CD4-positive, alpha-beta T cell (primary cell): ENCODE data around the gene BOD1. TPM values are rescaled to one million over a fixed set of nuclear protein-coding genes. Genes with fewer than 3 reads are reported as not detected.

Source experiments
- ATAC-seq: fragments of 200-7000 bp; cut with Tn5 transposase; one replicate; pipeline ENCODE4 v1.10.0; 2022; ENCODE audit warnings: mild to moderate bottlenecking; ENCODE audit not compliant: poor library complexity
- CTCF ChIA-PET: fragments of 350-600 bp; sonication (Branson Sonifier 250); formaldehyde crosslinking; loops from one replicate; lab custom pipeline; 2021; ENCODE audit warnings: antibody characterized with exemption, inconsistent platforms; lab: Charles Lee
- POLR2A ChIA-PET: fragments of 350-600 bp; sonication (Branson Sonifier 250); formaldehyde crosslinking; loops from one replicate; lab custom pipeline; 2021; ENCODE audit warnings: antibody characterized with exemption, inconsistent platforms; lab: Charles Lee
- DNase-seq, 14 experiments: peaks; one replicate each; pipeline ENCODE4 v3.0.0-alpha.2; 2013 to 2020; ENCODE audit warnings: mixed read lengths in 2 of 14
- H3K27ac ChIP-seq, 2 donors: one replicate each; pipeline versions ENCODE4 v1.5.1 to v1.7.0; 2013; ENCODE audit warnings: low read length in 2 of 2, low read depth in 1 of 2, mild to moderate bottlenecking in 1 of 2
- H3K27me3 ChIP-seq, 2 experiments: 1 replicate in 1 of 2; 2 replicates in 1 of 2; pipeline versions ENCODE4 v1.6.1 to v1.7.0; 2013; ENCODE audit warnings: low read length in 2 of 2, control low read depth in 1 of 2, mild to moderate bottlenecking in 1 of 2, moderate library complexity in 1 of 2; ENCODE audit not compliant: insufficient read depth in 2 of 2, control insufficient read depth in 1 of 2
- H3K36me3 ChIP-seq: one replicate; pipeline ENCODE4 v1.6.1; 2013; ENCODE audit warnings: low read length, control low read depth; ENCODE audit not compliant: insufficient read depth
- H3K4me1 ChIP-seq: one replicate; pipeline ENCODE4 v1.6.1; 2013; ENCODE audit warnings: low read length, control low read depth; ENCODE audit not compliant: insufficient read depth
- H3K4me3 ChIP-seq: one replicate; pipeline ENCODE4 v1.5.1; 2013; ENCODE audit warnings: mild to moderate bottlenecking, low read length, moderate library complexity
- H3K9me3 ChIP-seq, 2 experiments: 1 replicate in 1 of 2; 2 replicates in 1 of 2; pipeline versions ENCODE4 v1.6.1 to v1.7.0; 2013; ENCODE audit warnings: low read length in 2 of 2, mild to moderate bottlenecking in 2 of 2, control low read depth in 1 of 2, moderate library complexity in 1 of 2; ENCODE audit not compliant: control insufficient read depth in 1 of 2, insufficient read depth in 1 of 2
- H3K27ac Mint-ChIP-seq: one replicate; pipeline ENCODE4 v1.8.0; 2020; ENCODE audit warnings: mixed read lengths
- H3K27me3 Mint-ChIP-seq: one replicate; pipeline ENCODE4 v1.8.0; 2021; ENCODE audit warnings: mixed read lengths
- H3K36me3 Mint-ChIP-seq: one replicate; pipeline ENCODE4 v1.8.0; 2021; ENCODE audit warnings: low read depth, mixed read lengths
- H3K4me1 Mint-ChIP-seq: one replicate; pipeline ENCODE4 v1.8.0; 2021; ENCODE audit warnings: low read depth, mixed read lengths
- H3K4me3 Mint-ChIP-seq: one replicate; pipeline ENCODE4 v1.8.0; 2020; ENCODE audit warnings: mild to moderate bottlenecking, mixed read lengths
- H3K9me3 Mint-ChIP-seq: one replicate; pipeline ENCODE4 v1.8.0; 2020; ENCODE audit warnings: mixed read lengths
- intact Hi-C, 2 experiments: fragments of 100-400 bp; cut with DNase I in 1 of 2; cut with micrococcal nuclease in 1 of 2; formaldehyde crosslinking; loops; one replicate each; pipeline versions ENCODE4 v1.15.1 to v1.9.0; 2023 to 2025; cut with DNase I, micrococcal nuclease
- total RNA-seq, 174 experiments: library from RNA in 2 of 174; stranded (reverse) in 2 of 174; gene quantifications; one replicate each; pipeline ENCODE4 v1.2.3 and lab custom pipeline; 2021 to 2026
- TF ChIP-seq, protein P1 (sequence below): fragments of 200-600 bp; IDR thresholded peaks from one replicate; pipeline ENCODE4 v1.8.0; 2022; ENCODE audit warnings: antibody characterized with exemption, mild to moderate bottlenecking

The BOD1 gene
- total RNA-seq, 2 experiments from 2014 or later = 20.6 to 20.9 TPM

DNA sequence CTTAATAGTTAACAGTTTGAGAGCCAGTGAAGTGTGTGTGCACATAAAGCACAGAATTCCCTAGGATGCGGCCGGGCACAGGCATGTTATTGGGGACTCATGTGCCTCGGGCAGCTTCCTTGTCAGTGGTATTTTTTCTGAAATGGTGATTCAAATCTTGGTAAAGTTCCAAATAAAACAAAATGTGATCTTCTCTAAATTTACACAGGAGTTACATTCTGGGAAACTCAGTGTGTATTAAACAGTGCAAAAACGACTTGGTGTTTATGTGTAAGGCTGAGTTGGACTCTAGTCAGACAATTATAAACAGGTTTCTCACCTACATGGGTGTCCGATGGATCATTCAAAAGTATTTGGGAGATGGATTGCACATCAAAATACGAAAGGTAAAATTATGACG, 48.9 kb downstream of the BOD1 start:
- DNase-seq (no peak), ATAC-seq (no peak)
- no peak overlapping the region for H3K27ac Mint-ChIP-seq
- Histone ChIP-seq H3K27ac (no peak overlapping the region), H3K9me3 (no peaks in the 10 kb centered on the region), H3K4me3 (no peak overlapping the region), H3K27me3 (peaks cover 2 to 14% of the 10 kb centered on the region in 2 experiments), H3K36me3 (no peaks in the 10 kb centered on the region), H3K4me1 (peaks cover under 1% of the 10 kb centered on the region)
- no peaks in the 10 kb centered on the region for H3K4me1 Mint-ChIP-seq
- ChIA-PET CTCF (no interaction called here), POLR2A (no interaction called here)
- no peaks in the 10 kb centered on the region for H3K9me3 Mint-ChIP-seq
- H3K27me3 Mint-ChIP-seq = peaks cover 28% of the 10 kb centered on the region
- H3K4me3 Mint-ChIP-seq = no peak overlapping the region
- no peaks in the 10 kb centered on the region for H3K36me3 Mint-ChIP-seq
- intact Hi-C loops = no loop called here
- TF ChIP-seq, protein P1, sequence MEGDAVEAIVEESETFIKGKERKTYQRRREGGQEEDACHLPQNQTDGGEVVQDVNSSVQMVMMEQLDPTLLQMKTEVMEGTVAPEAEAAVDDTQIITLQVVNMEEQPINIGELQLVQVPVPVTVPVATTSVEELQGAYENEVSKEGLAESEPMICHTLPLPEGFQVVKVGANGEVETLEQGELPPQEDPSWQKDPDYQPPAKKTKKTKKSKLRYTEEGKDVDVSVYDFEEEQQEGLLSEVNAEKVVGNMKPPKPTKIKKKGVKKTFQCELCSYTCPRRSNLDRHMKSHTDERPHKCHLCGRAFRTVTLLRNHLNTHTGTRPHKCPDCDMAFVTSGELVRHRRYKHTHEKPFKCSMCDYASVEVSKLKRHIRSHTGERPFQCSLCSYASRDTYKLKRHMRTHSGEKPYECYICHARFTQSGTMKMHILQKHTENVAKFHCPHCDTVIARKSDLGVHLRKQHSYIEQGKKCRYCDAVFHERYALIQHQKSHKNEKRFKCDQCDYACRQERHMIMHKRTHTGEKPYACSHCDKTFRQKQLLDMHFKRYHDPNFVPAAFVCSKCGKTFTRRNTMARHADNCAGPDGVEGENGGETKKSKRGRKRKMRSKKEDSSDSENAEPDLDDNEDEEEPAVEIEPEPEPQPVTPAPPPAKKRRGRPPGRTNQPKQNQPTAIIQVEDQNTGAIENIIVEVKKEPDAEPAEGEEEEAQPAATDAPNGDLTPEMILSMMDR = no peak

DNA sequence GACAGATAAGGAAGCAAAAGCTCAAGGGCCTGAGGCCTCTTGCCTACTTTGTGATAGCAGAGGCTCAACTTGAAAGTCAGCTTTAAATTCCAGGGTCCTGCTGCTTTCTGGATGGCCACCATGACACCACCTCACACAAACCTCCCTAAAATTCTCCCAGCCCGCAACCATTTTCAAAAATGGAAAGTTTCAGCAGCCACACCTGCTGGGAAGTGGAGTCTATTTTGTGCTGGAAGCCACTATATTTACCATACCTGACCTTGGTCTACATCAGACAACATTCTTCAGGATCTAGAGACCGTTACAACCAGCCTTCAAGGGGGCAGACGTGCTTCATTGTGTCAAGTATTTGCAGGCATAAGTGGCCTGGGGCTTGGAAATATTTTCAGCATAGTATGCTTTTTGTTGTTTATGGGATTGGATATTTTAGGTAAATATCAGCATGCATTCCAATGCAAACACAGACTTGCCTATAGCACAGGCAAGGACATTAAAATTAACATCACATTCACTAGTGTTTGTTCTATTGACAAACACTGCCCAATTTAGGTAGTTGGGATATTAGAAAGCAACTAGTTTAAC, 50.9 kb downstream of the BOD1 start:
- peaks cover 31% of the 10 kb centered on the region for H3K27me3 Mint-ChIP-seq
- CTCF ChIA-PET = no interaction called here

DNA sequence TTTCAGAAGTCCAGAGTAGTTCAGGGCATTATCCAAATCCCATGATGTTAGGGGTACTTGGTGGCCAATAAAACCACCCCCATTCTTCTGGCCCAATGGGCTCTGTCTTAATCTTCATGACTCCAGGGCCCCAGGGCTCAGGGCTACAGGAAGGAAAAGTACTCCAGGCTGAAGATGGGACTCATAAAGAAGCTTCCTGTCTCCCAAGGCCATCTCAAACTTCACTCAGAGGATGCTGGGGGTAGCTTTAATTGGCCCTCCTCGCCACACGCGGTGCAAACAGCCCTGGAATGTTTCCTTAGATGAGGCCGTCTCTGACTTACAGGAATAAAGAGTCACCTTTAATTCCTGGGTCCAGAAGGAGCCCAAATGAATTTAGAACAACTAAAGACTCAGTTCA, 52.3 kb downstream of the BOD1 start:
- CTCF ChIA-PET = interaction anchor here (1.2 kb wide), 1 partner anchor 9 kb away, joined by 3 read pairs; no protein-coding TSS in a partner anchor
- peaks cover 31% of the 10 kb centered on the region for H3K27me3 Mint-ChIP-seq
- no peak overlapping the region for H3K27ac ChIP-seq
- intact Hi-C loops = no loop called here
- no peak overlapping the region for H3K4me3 Mint-ChIP-seq
- POLR2A ChIA-PET = no interaction called here
- H3K27me3 ChIP-seq = peaks cover 0 to 10% of the 10 kb centered on the region in 2 experiments
- H3K9me3 ChIP-seq = peaks cover 0 to 3% of the 10 kb centered on the region in 2 experiments
- H3K36me3 Mint-ChIP-seq = no peaks in the 10 kb centered on the region
- TF ChIP-seq, protein P1 = no peak
- no peaks in the 10 kb centered on the region for H3K4me1 ChIP-seq
- no peaks in the 10 kb centered on the region for H3K4me1 Mint-ChIP-seq
- ATAC-seq (no peak), DNase-seq (no peak)
- H3K36me3 ChIP-seq = no peaks in the 10 kb centered on the region
- no peak overlapping the region for H3K27ac Mint-ChIP-seq
- H3K9me3 Mint-ChIP-seq = peaks cover 2% of the 10 kb centered on the region
- no peak overlapping the region for H3K4me3 ChIP-seq

More for the DNA sequence above, 50.9 kb downstream of the BOD1 start:
- POLR2A ChIA-PET = no interaction called here
- intact Hi-C loops = no loop called here
- ATAC-seq (no peak), DNase-seq (no peak)
- no peaks in the 10 kb centered on the region for H3K36me3 Mint-ChIP-seq
- H3K36me3 ChIP-seq = no peaks in the 10 kb centered on the region
- H3K27me3 ChIP-seq = peaks cover 0 to 12% of the 10 kb centered on the region in 2 experiments
- TF ChIP-seq, protein P1 = no peak
- H3K9me3 ChIP-seq = peaks cover 0 to 3% of the 10 kb centered on the region in 2 experiments
- H3K9me3 Mint-ChIP-seq = peaks cover 2% of the 10 kb centered on the region
- H3K4me3 ChIP-seq = no peak overlapping the region
- no peak overlapping the region for H3K27ac ChIP-seq
- no peaks in the 10 kb centered on the region for H3K4me1 ChIP-seq
- no peak overlapping the region for H3K27ac Mint-ChIP-seq
- no peaks in the 10 kb centered on the region for H3K4me1 Mint-ChIP-seq
- H3K4me3 Mint-ChIP-seq = no peak overlapping the region
